GM08714 (cell line): Measurements from ENCODE around the gene CMTM8.

Source experiments
- H3K4me3 ChIP-seq: fragments of 200-500 bp; sonication (Bioruptor generic); 2 replicates; pipeline ENCODE4 v1.5.1; 2014; ENCODE audit warnings: mild to moderate bottlenecking, low read length, inconsistent platforms
- ZNF274 ChIP-seq: IDR thresholded peaks from 2 replicates; pipeline ENCODE4 v1.6.1; 2012; ENCODE audit warnings: mild to moderate bottlenecking, low read depth, low read length

The CMTM8 gene

DNA sequence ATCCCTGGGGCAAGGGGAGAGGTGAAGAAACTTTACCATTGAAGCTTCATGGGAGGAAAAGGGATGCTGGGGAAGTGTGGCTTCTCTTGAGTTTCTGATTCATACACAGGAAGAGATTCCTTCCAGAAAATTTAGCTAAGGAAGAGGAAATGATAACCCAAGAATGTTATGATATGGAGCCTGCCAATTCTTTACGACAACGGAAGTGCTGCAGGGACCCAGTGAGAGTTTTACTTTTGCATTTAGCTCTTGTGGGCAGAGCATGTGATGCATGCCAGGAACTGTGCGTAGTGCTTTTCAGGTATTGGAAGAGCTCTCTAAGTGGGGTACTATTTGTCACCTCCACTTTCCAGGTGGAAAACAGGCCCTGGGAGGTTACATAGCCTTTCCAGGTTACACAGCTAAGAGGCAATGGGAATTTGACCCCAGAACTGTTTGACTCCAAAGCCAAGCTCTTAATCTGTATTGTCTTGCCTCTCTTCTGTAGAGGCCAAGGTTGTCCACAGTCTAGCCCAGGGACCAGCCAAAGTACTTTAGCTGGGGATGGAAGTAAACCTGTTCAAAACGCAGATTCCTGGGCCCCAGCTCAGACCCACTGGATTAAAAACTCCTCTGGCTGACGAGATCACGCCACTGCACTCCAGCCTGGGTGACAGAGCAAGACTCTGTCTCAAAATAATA is 176.2 kb downstream of the CMTM8 start:
- H3K4me3 ChIP-seq, result no peak overlapping the region

DNA sequence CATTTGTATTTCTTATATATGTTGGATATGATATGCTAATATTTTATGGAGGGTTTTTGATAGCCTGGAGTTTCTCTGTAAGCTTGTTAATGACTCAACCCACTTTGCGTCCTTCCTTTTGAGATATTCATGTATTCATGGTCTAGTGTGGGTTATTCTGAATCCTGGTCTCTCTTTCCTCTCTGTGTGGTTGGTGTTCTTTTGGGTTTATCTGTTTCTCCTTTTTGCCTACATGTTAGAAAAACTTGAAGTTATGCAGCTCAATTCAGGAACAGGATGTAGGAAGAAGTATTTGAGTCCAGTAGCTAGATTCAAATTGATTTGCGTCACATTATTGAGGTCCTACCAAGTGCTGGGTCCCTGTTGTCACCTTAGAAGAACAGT is 181.3 kb downstream of the CMTM8 start:
- peak overlapping the region; percentile 5; the same call in 1 of the 2 replicates for H3K4me3 ChIP-seq
- no peak for TF ChIP-seq ZNF274

More for the DNA sequence above, 176.2 kb downstream of the CMTM8 start:
- TF ChIP-seq ZNF274, result no peak
